Cardiac septum (tissue), 1 donor: ENCODE results near the gene SLC7A6. TPM values are rescaled to one million over a fixed set of nuclear protein-coding genes. Genes with fewer than 3 reads are reported as not detected.

ENCODE experiments used
- microRNA-seq: library from miRNA; unstranded; fragments of <30 nt; microRNA quantifications from one replicate; pipeline ENCODE4 v1.2.0, GENCODE V29; 2020
- total RNA-seq: library from RNA; stranded (reverse); fragmentation: NEBNext Ultra II Directional; extraction: Animal tissue kit (Norgen Biotek cat#: 25700); gene quantifications from one replicate; pipeline ENCODE4 v1.2.1, GENCODE V29; 2021
- donor health status: DM: no; HTN: no; CAD: no.

SLC7A6 gene
- total RNA-seq, 1 donor from 2014 or later: 42.4 TPM

Small RNAs within 50 kb of the gene (microRNA-seq; reads per million reads assigned to microRNA genes)
- gene MIR6773: not detected

Other genes starting within 250 kb of the SLC7A6 start
- not detected for gene DPEP2NB, start 248.6 kb upstream of the SLC7A6 start, total RNA-seq
- gene DDX28, start 241.3 kb upstream of the SLC7A6 start, total RNA-seq: 8.6 TPM
- gene DUS2, start 241.2 kb upstream of the SLC7A6 start, total RNA-seq: 6.4 TPM
- 22.9 TPM for gene NFATC3, start 179.2 kb upstream of the SLC7A6 start, total RNA-seq
- gene ESRP2, start 28.4 kb upstream of the SLC7A6 start, total RNA-seq: not detected
- gene PLA2G15, start 19.2 kb upstream of the SLC7A6 start, total RNA-seq: 46.7 TPM
- 14.5 TPM for gene SLC7A6OS, start 46.4 kb downstream of the SLC7A6 start, total RNA-seq
- 24.2 TPM for gene PRMT7, start 46.5 kb downstream of the SLC7A6 start, total RNA-seq
- gene SMPD3, start 184.0 kb downstream of the SLC7A6 start, total RNA-seq: not detected